CD4-positive, alpha-beta memory T cell (primary cell): Measurements from ENCODE around the gene BRDT. TPM values are rescaled to one million over a fixed set of nuclear protein-coding genes. Genes with fewer than 3 reads are reported as not detected.

Source experiments
- CTCF ChIA-PET: fragments of 350-600 bp; sonication (Branson Sonifier 250); formaldehyde crosslinking; loops from one replicate; lab custom pipeline; 2021; ENCODE audit warnings: inconsistent platforms; ENCODE audit not compliant: partially characterized antibody; lab: Charles Lee
- POLR2A ChIA-PET: fragments of 350-600 bp; sonication (Branson Sonifier 250); formaldehyde crosslinking; loops from one replicate; lab custom pipeline; 2021; ENCODE audit not compliant: partially characterized antibody; lab: Charles Lee
- DNase-seq, 5 donors: peaks; one replicate each; pipeline versions ENCODE4 v3.0.0 to v3.0.0-alpha.2; 2020 to 2022; ENCODE audit warnings: mixed read lengths in 1 of 5
- H3K27ac ChIP-seq: one replicate; pipeline ENCODE4 v1.7.0; 2013; ENCODE audit warnings: low read depth, low read length
- H3K27me3 ChIP-seq: 2 replicates; pipeline ENCODE4 v1.7.0; 2013; ENCODE audit warnings: mild to moderate bottlenecking, low read length, moderate library complexity; ENCODE audit not compliant: insufficient read depth
- H3K36me3 ChIP-seq: 2 replicates; pipeline ENCODE4 v1.7.0; 2013; ENCODE audit warnings: mild to moderate bottlenecking, low read length, moderate library complexity; ENCODE audit not compliant: insufficient read depth
- H3K4me1 ChIP-seq: 2 replicates; pipeline ENCODE4 v1.7.0; 2013; ENCODE audit warnings: mild to moderate bottlenecking, low read length, moderate library complexity; ENCODE audit not compliant: insufficient read depth
- H3K4me3 ChIP-seq, 2 donors: one replicate each; pipeline ENCODE4 v1.7.0; 2013; ENCODE audit warnings: low read length in 2 of 2, mild to moderate bottlenecking in 1 of 2
- H3K9me3 ChIP-seq, 2 donors: one replicate each; pipeline ENCODE4 v1.7.0; 2013; ENCODE audit warnings: low read length in 2 of 2, control low read depth in 1 of 2; ENCODE audit not compliant: control insufficient read depth in 1 of 2
- H3K27ac Mint-ChIP-seq, 7 donors: one replicate each; pipeline ENCODE4 v1.8.0; 2020 to 2021; ENCODE audit warnings: mixed read lengths in 7 of 7, mild to moderate bottlenecking in 6 of 7, inconsistent platforms in 3 of 7, moderate library complexity in 3 of 7
- H3K27me3 Mint-ChIP-seq, 2 donors: one replicate each; pipeline ENCODE4 v1.8.0; 2020 to 2021; ENCODE audit warnings: mixed read lengths in 2 of 2
- H3K36me3 Mint-ChIP-seq, 2 donors: one replicate each; pipeline ENCODE4 v1.8.0; 2020 to 2021; ENCODE audit warnings: mixed read lengths in 2 of 2, inconsistent platforms in 1 of 2, mild to moderate bottlenecking in 1 of 2
- H3K4me1 Mint-ChIP-seq, 4 donors: one replicate each; pipeline ENCODE4 v1.8.0; 2020 to 2021; ENCODE audit warnings: mixed read lengths in 4 of 4, mild to moderate bottlenecking in 1 of 4
- H3K4me3 Mint-ChIP-seq, 8 donors: one replicate each; pipeline ENCODE4 v1.8.0; 2020 to 2021; ENCODE audit warnings: mixed read lengths in 8 of 8, mild to moderate bottlenecking in 7 of 8, moderate library complexity in 6 of 8, inconsistent platforms in 3 of 8
- H3K9me3 Mint-ChIP-seq, 8 donors: one replicate each; pipeline ENCODE4 v1.8.0; 2020 to 2021; ENCODE audit warnings: mixed read lengths in 8 of 8, mild to moderate bottlenecking in 5 of 8, inconsistent platforms in 3 of 8, moderate library complexity in 1 of 8
- intact Hi-C: fragments of 100-400 bp; cut with micrococcal nuclease; formaldehyde crosslinking; loops from one replicate; pipeline ENCODE4 v1.15.1; 2023
- polyA plus RNA-seq, 2 donors: library from polyadenylated mRNA; unstranded; fragments of 300-500 nt; fragmentation: Illumina TruSeq; gene quantifications; one replicate each; pipeline ENCODE4 v1.2.3, GENCODE V29; 2021
- total RNA-seq, 2 experiments: library from RNA; stranded (reverse); gene quantifications; one replicate each; pipeline ENCODE4 v1.2.3, GENCODE V29; 2021

The BRDT gene
- total and polyA plus RNA-seq, 4 experiments from 2014 or later = 0.44 TPM; not detected in 3

GRCh38 chr1:91919962-91920361 lies 29.2 kb upstream of the BRDT start:
- Histone ChIP-seq H3K27ac (no peak overlapping the region), H3K27me3 (no peaks in the 10 kb centered on the region), H3K4me1 (no peaks in the 10 kb centered on the region), H3K36me3 (no peaks in the 10 kb centered on the region), H3K4me3 (no peak overlapping the region), H3K9me3 (no peaks in the 10 kb centered on the region)
- peaks cover 0 to 7% (median 5%) of the 10 kb centered on the region in 4 donors for H3K4me1 Mint-ChIP-seq
- H3K27ac Mint-ChIP-seq = no peak overlapping the region
- intact Hi-C loops = no loop called here
- POLR2A ChIA-PET = no interaction called here
- no peaks in the 10 kb centered on the region for H3K9me3 Mint-ChIP-seq
- H3K27me3 Mint-ChIP-seq = peaks cover 0 to 2% of the 10 kb centered on the region in 2 donors
- DNase-seq = no peak
- CTCF ChIA-PET = interaction anchor here (4.3 kb wide), 1 partner anchor 408 kb away, joined by 21 read pairs; no protein-coding TSS in a partner anchor
- no peak overlapping the region for H3K4me3 Mint-ChIP-seq
- H3K36me3 Mint-ChIP-seq = no peaks in the 10 kb centered on the region

GRCh38 chr1:91924146-91924545 lies 25.1 kb upstream of the BRDT start:
- ChIA-PET CTCF (interaction anchor here (4.3 to 9.3 kb wide), 3 partner anchors 39 to 643 kb away, joined by 21 to 68 read pairs (median 28); partner anchors contain the start of gene TGFBR3), POLR2A (no interaction called here)
- DNase-seq = no peak
- no peaks in the 10 kb centered on the region for H3K36me3 Mint-ChIP-seq
- no peaks in the 10 kb centered on the region for H3K9me3 ChIP-seq
- H3K4me1 ChIP-seq = no peaks in the 10 kb centered on the region
- H3K4me3 ChIP-seq = no peak overlapping the region
- H3K9me3 Mint-ChIP-seq = no peaks in the 10 kb centered on the region
- H3K4me3 Mint-ChIP-seq = no peak overlapping the region
- peaks cover 0 to 2% of the 10 kb centered on the region in 2 donors for H3K27me3 Mint-ChIP-seq
- H3K27me3 ChIP-seq = no peaks in the 10 kb centered on the region
- no peak overlapping the region for H3K27ac ChIP-seq
- no peaks in the 10 kb centered on the region for H3K36me3 ChIP-seq
- peaks cover 0 to 7% (median 5%) of the 10 kb centered on the region in 4 donors for H3K4me1 Mint-ChIP-seq
- intact Hi-C loops = no loop called here
- H3K27ac Mint-ChIP-seq = peak overlapping the region in 1 of 7 donors; percentile 42

- no peak overlapping the region for H3K4me3 Mint-ChIP-seq
- H3K36me3 Mint-ChIP-seq = no peaks in the 10 kb centered on the region
- H3K27me3 ChIP-seq = no peaks in the 10 kb centered on the region
- peaks cover 0 to 3% (median 0%) of the 10 kb centered on the region in 8 donors for H3K9me3 Mint-ChIP-seq
- no peaks in the 10 kb centered on the region for H3K36me3 ChIP-seq
- H3K27ac ChIP-seq = no peak overlapping the region
- peaks cover 0 to 7% (median 5%) of the 10 kb centered on the region in 4 donors for H3K4me1 Mint-ChIP-seq
- H3K4me3 ChIP-seq = no peak overlapping the region
- H3K27me3 Mint-ChIP-seq = peaks cover 0 to 2% of the 10 kb centered on the region in 2 donors
- H3K9me3 ChIP-seq = no peaks in the 10 kb centered on the region
- no peak for DNase-seq
- peak overlapping the region in 2 of 7 donors; percentile 32 to 65 for H3K27ac Mint-ChIP-seq
- no peaks in the 10 kb centered on the region for H3K4me1 ChIP-seq
- CTCF ChIA-PET = interaction anchor here (0.9 to 9.3 kb wide), 15 partner anchors 10 to 760 kb away, joined by 3 to 190 read pairs (median 4); partner anchors contain the start of genes CDC7 and TGFBR3
- intact Hi-C loops = loop anchor here (2.0 to 5.0 kb wide), 3 partner anchors 43 to 696 kb away; no protein-coding TSS in a partner anchor
- POLR2A ChIA-PET = interaction anchor here (0.9 kb wide), 1 partner anchor 10 kb away, joined by 3 read pairs; no protein-coding TSS in a partner anchor
These were observed 23.4 kb upstream of the BRDT start for GRCh38 chr1:91925644-91926435.

- Mint-ChIP-seq H3K4me3 (no peak overlapping the region), H3K27ac (peak overlapping the region in 2 of 7 donors; percentile 83 to 88), H3K9me3 (peaks cover 0 to 3% (median 0%) of the 10 kb centered on the region in 8 donors), H3K27me3 (no peaks in the 10 kb centered on the region), H3K4me1 (peaks cover 0 to 7% (median 5%) of the 10 kb centered on the region in 4 donors), H3K36me3 (no peaks in the 10 kb centered on the region)
- ChIA-PET POLR2A (no interaction called here), CTCF (interaction anchor here (0.7 to 9.3 kb wide), 18 partner anchors 9 to 762 kb away, joined by 3 to 190 read pairs (median 5); partner anchors contain the start of genes BRDT and TGFBR3)
- Histone ChIP-seq H3K4me1 (no peaks in the 10 kb centered on the region), H3K4me3 (no peak overlapping the region), H3K36me3 (no peaks in the 10 kb centered on the region), H3K27me3 (no peaks in the 10 kb centered on the region), H3K9me3 (no peaks in the 10 kb centered on the region), H3K27ac (no peak overlapping the region)
- DNase-seq = no peak
- intact Hi-C loops = loop anchor here (5.0 kb wide), 1 partner anchor 694 kb away; no protein-coding TSS in a partner anchor
These were observed 21.2 kb upstream of the BRDT start for GRCh38 chr1:91928026-91928425.

- Mint-ChIP-seq H3K27me3 (no peaks in the 10 kb centered on the region), H3K27ac (peak overlapping the region in 2 of 7 donors; percentile 61 to 74), H3K4me1 (peaks cover under 1 to 2% (median 1%) of the 10 kb centered on the region in 4 donors), H3K9me3 (peaks cover 0 to 3% (median 0%) of the 10 kb centered on the region in 8 donors), H3K36me3 (no peaks in the 10 kb centered on the region), H3K4me3 (no peak overlapping the region)
- Histone ChIP-seq H3K9me3 (no peaks in the 10 kb centered on the region), H3K27ac (no peak overlapping the region), H3K36me3 (no peaks in the 10 kb centered on the region), H3K4me1 (no peaks in the 10 kb centered on the region), H3K27me3 (no peaks in the 10 kb centered on the region), H3K4me3 (no peak overlapping the region)
- CTCF ChIA-PET = interaction anchor here (0.9 to 9.3 kb wide), 13 partner anchors 8 to 763 kb away, joined by 3 to 190 read pairs (median 4); partner anchors contain the start of gene TGFBR3
- DNase-seq = no peak
- POLR2A ChIA-PET = interaction anchor here (0.7 kb wide), 1 partner anchor 256 kb away, joined by 3 read pairs; no protein-coding TSS in a partner anchor
- intact Hi-C loops = loop anchor here (5.0 kb wide), 1 partner anchor 693 kb away; no protein-coding TSS in a partner anchor
These were observed 20.0 kb upstream of the BRDT start for GRCh38 chr1:91929250-91929649.

GRCh38 chr1:91937613-91938012 lies 11.6 kb upstream of the BRDT start:
- Histone ChIP-seq H3K27me3 (no peaks in the 10 kb centered on the region), H3K9me3 (peaks cover 0 to 4% of the 10 kb centered on the region in 2 donors), H3K4me1 (no peaks in the 10 kb centered on the region), H3K36me3 (no peaks in the 10 kb centered on the region), H3K27ac (no peak overlapping the region), H3K4me3 (no peak overlapping the region)
- Mint-ChIP-seq H3K4me3 (no peak overlapping the region), H3K27me3 (peaks cover 0 to 1% of the 10 kb centered on the region in 2 donors), H3K9me3 (peaks cover 0 to 9% (median 0%) of the 10 kb centered on the region in 8 donors), H3K27ac (no peak overlapping the region), H3K4me1 (peaks cover 0 to 2% (median 0%) of the 10 kb centered on the region in 4 donors), H3K36me3 (no peaks in the 10 kb centered on the region)
- DNase-seq = no peak
- CTCF ChIA-PET = interaction anchor here (1.2 kb wide), 2 partner anchors 10 to 21 kb away, joined by 3 to 4 read pairs; no protein-coding TSS in a partner anchor
- intact Hi-C loops = no loop called here
- POLR2A ChIA-PET = no interaction called here

GRCh38 chr1:91940496-91940895 lies 8.7 kb upstream of the BRDT start:
- H3K27me3 Mint-ChIP-seq = peaks cover 0 to 1% of the 10 kb centered on the region in 2 donors
- H3K4me3 Mint-ChIP-seq = no peak overlapping the region
- peaks cover 0 to 4% of the 10 kb centered on the region in 2 donors for H3K9me3 ChIP-seq
- H3K4me1 Mint-ChIP-seq = no peaks in the 10 kb centered on the region
- no peaks in the 10 kb centered on the region for H3K36me3 Mint-ChIP-seq
- DNase-seq = no peak
- peak overlapping the region in 1 of 7 donors; percentile 64 for H3K27ac Mint-ChIP-seq
- CTCF ChIA-PET = interaction anchor here (0.9 to 1.3 kb wide), 3 partner anchors 9 to 661 kb away, joined by 3 to 4 read pairs (median 3); no protein-coding TSS in a partner anchor
- no peaks in the 10 kb centered on the region for H3K36me3 ChIP-seq
- POLR2A ChIA-PET = no interaction called here
- intact Hi-C loops = no loop called here
- H3K4me3 ChIP-seq = no peak overlapping the region
- no peaks in the 10 kb centered on the region for H3K4me1 ChIP-seq
- H3K27ac ChIP-seq = no peak overlapping the region
- peaks cover 0 to 9% (median 0%) of the 10 kb centered on the region in 8 donors for H3K9me3 Mint-ChIP-seq
- no peaks in the 10 kb centered on the region for H3K27me3 ChIP-seq
